Upper lobe of left lung (tissue), 6 donors: Measurements from ENCODE around the gene AGAP9. TPM values are rescaled to one million over a fixed set of nuclear protein-coding genes. Genes with fewer than 3 reads are reported as not detected.
"Not testable (repeated sequence)": the region's sequence is repeated elsewhere in the genome, so short reads cannot be mapped to it uniquely, and the experiment has no call there.

Experiments used
- ATAC-seq, 2 donors: fragments of 200-7000 bp; cut with Tn5 transposase; one replicate each; pipeline ENCODE4 v1.9.1; 2022; ENCODE audit warnings: mild to moderate bottlenecking in 2 of 2, moderate library complexity in 2 of 2; ENCODE audit not compliant: low FRiP score in 2 of 2
- DNase-seq, 2 donors: peaks; one replicate each; pipeline ENCODE4 v3.0.0-alpha.2; 2019 to 2020
- H3K27ac ChIP-seq, 4 donors: fragments of 200-600 bp; sonication (generic); one replicate each; pipeline ENCODE4 v1.5.1; 2016 to 2019
- H3K27me3 ChIP-seq, 4 donors: fragments of 200-600 bp; sonication (generic); one replicate each; pipeline ENCODE4 v1.5.1; 2017 to 2019
- H3K36me3 ChIP-seq, 4 donors: fragments of 200-600 bp; sonication (generic); one replicate each; pipeline ENCODE4 v1.5.1; 2016 to 2019
- H3K4me1 ChIP-seq, 4 donors: fragments of 200-600 bp; sonication (generic); one replicate each; pipeline ENCODE4 v1.5.1; 2018 to 2019
- H3K4me3 ChIP-seq, 4 donors: fragments of 200-600 bp; sonication (generic); one replicate each; pipeline ENCODE4 v1.5.1; 2017 to 2019; ENCODE audit warnings: mild to moderate bottlenecking in 2 of 4, moderate library complexity in 1 of 4
- H3K9me3 ChIP-seq, 4 donors: fragments of 200-600 bp; sonication (generic); one replicate each; pipeline ENCODE4 v1.5.1; 2018 to 2019
- EP300 ChIP-seq, 4 donors: sonication (generic); formaldehyde crosslinking; IDR thresholded peaks; one replicate each; pipeline ENCODE4 v1.5.1; 2017; ENCODE audit warnings: antibody characterized with exemption in 4 of 4, control low read depth in 2 of 4
- POLR2A ChIP-seq, 4 donors: fragments of 450-650 bp; IDR thresholded peaks; one replicate each; pipeline ENCODE4 v1.5.1; 2016 to 2017; ENCODE audit warnings: antibody characterized with exemption in 4 of 4, mild to moderate bottlenecking in 2 of 4
- POLR2AphosphoS5 ChIP-seq, 2 donors: sonication (generic); formaldehyde crosslinking; IDR thresholded peaks; one replicate each; pipeline ENCODE4 v1.5.1; 2017; ENCODE audit warnings: antibody characterized with exemption in 2 of 2
- WGBS, 2 donors: methylation state at CpG; one replicate each; pipeline ENCODE4 v1.1.5; 2017 to 2018; 5-methylcytosine and 5-hydroxymethylcytosine counted together
- total RNA-seq, 6 donors: library from RNA; depleted of rRNA in 4 of 6; stranded (reverse); fragments of >200 nt in 4 of 6; gene quantifications; one replicate each; pipeline versions ENCODE4 v1.1.0 to v1.2.1, GENCODE V29; 2016 to 2021
- TF ChIP-seq, protein P1 (sequence below), 6 experiments: fragments of 450-650 bp in 4 of 6; fragments of 200-600 bp in 2 of 6; sonication (generic) in 2 of 6; IDR thresholded peaks; one replicate each; pipeline ENCODE4 v1.5.1; 2016 to 2019; ENCODE audit warnings: antibody characterized with exemption in 6 of 6
- donor health status: DM: no; HTN: no; CAD: no; lungs with moderate emphysema.
- donor health status: DM: no; HTN: yes; CAD: no; lungs with severe emphysema.

Gene AGAP9
- total RNA-seq, 6 donors from 2014 or later = 3.6 to 40.9 (median 8.5) TPM

GRCh38 chr10:47456794-47457527 is 66.5 kb downstream of the AGAP9 start:
- H3K4me3 ChIP-seq = no peak overlapping the region
- 81 to 93% methylated on average over 4 to 6 of the region's 6 CpGs for WGBS, 2 donors
- no peak for ATAC-seq
- H3K4me1 ChIP-seq = peaks cover 0 to 4% (median 0%) of the 10 kb centered on the region in 4 donors
- TF ChIP-seq, protein P1, sequence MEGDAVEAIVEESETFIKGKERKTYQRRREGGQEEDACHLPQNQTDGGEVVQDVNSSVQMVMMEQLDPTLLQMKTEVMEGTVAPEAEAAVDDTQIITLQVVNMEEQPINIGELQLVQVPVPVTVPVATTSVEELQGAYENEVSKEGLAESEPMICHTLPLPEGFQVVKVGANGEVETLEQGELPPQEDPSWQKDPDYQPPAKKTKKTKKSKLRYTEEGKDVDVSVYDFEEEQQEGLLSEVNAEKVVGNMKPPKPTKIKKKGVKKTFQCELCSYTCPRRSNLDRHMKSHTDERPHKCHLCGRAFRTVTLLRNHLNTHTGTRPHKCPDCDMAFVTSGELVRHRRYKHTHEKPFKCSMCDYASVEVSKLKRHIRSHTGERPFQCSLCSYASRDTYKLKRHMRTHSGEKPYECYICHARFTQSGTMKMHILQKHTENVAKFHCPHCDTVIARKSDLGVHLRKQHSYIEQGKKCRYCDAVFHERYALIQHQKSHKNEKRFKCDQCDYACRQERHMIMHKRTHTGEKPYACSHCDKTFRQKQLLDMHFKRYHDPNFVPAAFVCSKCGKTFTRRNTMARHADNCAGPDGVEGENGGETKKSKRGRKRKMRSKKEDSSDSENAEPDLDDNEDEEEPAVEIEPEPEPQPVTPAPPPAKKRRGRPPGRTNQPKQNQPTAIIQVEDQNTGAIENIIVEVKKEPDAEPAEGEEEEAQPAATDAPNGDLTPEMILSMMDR (IDR thresholded peaks at IDR 0.05) = no peak
- TF ChIP-seq EP300 (IDR thresholded peaks at IDR 0.05) = no peak
- no peak for TF ChIP-seq POLR2AphosphoS5 (IDR thresholded peaks at IDR 0.05)
- TF ChIP-seq POLR2A (IDR thresholded peaks at IDR 0.05) = no peak
- H3K27me3 ChIP-seq = no peaks in the 10 kb centered on the region
- DNase-seq = no peak
- H3K36me3 ChIP-seq = no peaks in the 10 kb centered on the region
- H3K9me3 ChIP-seq = no peaks in the 10 kb centered on the region
- no peak overlapping the region for H3K27ac ChIP-seq

DNA sequence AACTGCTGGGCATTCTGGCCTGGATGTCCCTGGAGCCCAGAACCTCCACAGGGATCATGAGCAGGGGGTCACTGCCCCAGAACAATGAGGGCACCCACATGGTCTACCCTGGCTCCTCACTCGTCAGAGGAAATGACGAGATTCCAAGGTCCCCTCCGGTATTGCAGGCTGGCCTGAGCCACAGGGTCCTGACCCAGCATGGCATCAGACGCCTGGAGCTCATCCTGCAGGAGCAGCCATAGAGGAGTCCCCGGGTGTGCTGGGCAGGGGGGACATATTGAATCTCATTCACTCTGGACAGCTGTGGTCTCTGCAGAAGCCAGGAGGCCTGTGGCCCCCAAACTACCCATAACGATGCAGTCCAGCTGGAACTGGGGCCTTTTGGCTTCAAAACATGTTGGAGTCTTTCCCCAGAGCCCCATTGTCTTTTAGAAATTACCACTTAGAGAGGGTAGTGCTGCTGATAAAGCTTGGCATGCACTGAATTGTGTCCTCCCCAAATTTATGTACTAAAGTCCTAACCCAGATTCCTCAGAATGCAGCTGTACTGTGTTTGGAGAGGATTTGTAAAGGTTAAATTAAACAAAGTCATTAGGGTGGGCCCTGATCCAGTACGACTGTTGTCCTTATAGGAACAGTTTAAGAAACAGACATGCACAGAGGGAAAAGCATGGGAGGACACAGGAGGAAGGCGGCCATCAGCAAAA is 67.2 kb downstream of the AGAP9 start:
- no peak for TF ChIP-seq POLR2AphosphoS5 (IDR thresholded peaks at IDR 0.05)
- TF ChIP-seq EP300 (IDR thresholded peaks at IDR 0.05) = no peak
- TF ChIP-seq, protein P1 (IDR thresholded peaks at IDR 0.05) = no peak
- no peak for TF ChIP-seq POLR2A (IDR thresholded peaks at IDR 0.05)
- no peak overlapping the region for H3K27ac ChIP-seq
- 63 to 73% methylated on average over 3 to 8 of the region's 8 CpGs for WGBS, 2 donors
- no peak overlapping the region for H3K4me3 ChIP-seq
- peaks cover 0 to 2% (median 0%) of the 10 kb centered on the region in 4 donors for H3K4me1 ChIP-seq
- ATAC-seq (no peak), DNase-seq (no peak)
- no peaks in the 10 kb centered on the region for H3K27me3 ChIP-seq
- no peaks in the 10 kb centered on the region for H3K36me3 ChIP-seq
- H3K9me3 ChIP-seq = no peaks in the 10 kb centered on the region

- not testable (repeated sequence) for H3K27me3 ChIP-seq, H3K4me3 ChIP-seq, ATAC-seq, H3K4me1 ChIP-seq, DNase-seq, H3K27ac ChIP-seq, H3K36me3 ChIP-seq, H3K9me3 ChIP-seq
- WGBS, 2 donors = 61% methylated on average over 7 to 9 of the region's 9 CpGs
Observed at GRCh38 chr10:47455350-47456078, 67.9 kb downstream of the AGAP9 start.

DNA sequence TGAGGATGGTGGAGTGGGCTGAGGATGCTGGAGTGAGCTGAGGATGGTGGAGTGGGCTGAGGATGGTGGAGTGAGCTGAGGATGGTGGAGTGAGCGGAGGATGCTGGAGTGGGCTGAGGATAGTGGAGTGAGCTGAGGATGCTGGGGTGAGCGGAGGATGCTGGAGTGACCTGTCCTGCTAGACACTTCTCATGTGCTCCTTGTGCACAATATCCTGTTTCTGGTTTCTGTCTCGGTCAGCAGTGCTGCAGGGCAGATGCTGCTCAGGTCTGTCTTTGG is 68.7 kb downstream of the AGAP9 start:
- no peaks in the 10 kb centered on the region for H3K9me3 ChIP-seq
- no peak for ATAC-seq
- no peak for TF ChIP-seq POLR2A (IDR thresholded peaks at IDR 0.05)
- TF ChIP-seq, protein P1 (IDR thresholded peaks at IDR 0.05) = no peak
- no peak for TF ChIP-seq EP300 (IDR thresholded peaks at IDR 0.05)
- no peak for TF ChIP-seq POLR2AphosphoS5 (IDR thresholded peaks at IDR 0.05)
- H3K27me3 ChIP-seq = no peaks in the 10 kb centered on the region
- 70 to 84% methylated on average over 3 of the region's 3 CpGs for WGBS, 2 donors
- no peak for DNase-seq
- H3K4me3 ChIP-seq = no peak overlapping the region
- no peaks in the 10 kb centered on the region for H3K4me1 ChIP-seq
- no peaks in the 10 kb centered on the region for H3K36me3 ChIP-seq
- H3K27ac ChIP-seq = no peak overlapping the region

GRCh38 chr10:47454008-47454779 is 69.2 kb downstream of the AGAP9 start:
- no peak overlapping the region for H3K4me3 ChIP-seq
- no peak for DNase-seq
- no peak overlapping the region for H3K27ac ChIP-seq
- H3K27me3 ChIP-seq = no peaks in the 10 kb centered on the region
- no peaks in the 10 kb centered on the region for H3K4me1 ChIP-seq
- no peaks in the 10 kb centered on the region for H3K9me3 ChIP-seq
- WGBS, 2 donors = 69 to 90% methylated on average over 7 to 8 of the region's 10 CpGs
- ATAC-seq = no peak
- TF ChIP-seq POLR2A (IDR thresholded peaks at IDR 0.05) (no peak), EP300 (IDR thresholded peaks at IDR 0.05) (no peak), POLR2AphosphoS5 (IDR thresholded peaks at IDR 0.05) (no peak)
- TF ChIP-seq, protein P1 (IDR thresholded peaks at IDR 0.05) = no peak
- H3K36me3 ChIP-seq = no peaks in the 10 kb centered on the region
